NCI-H1417 treated with DMSO at 0.1 percent for 48 hours (cell line): ENCODE measurements around the gene UBR1.
"Not testable (repeated sequence)": the region's sequence is repeated elsewhere in the genome, so short reads cannot be mapped to it uniquely, and the experiment has no call there.

Experiments used
- DNase-seq: peaks from one replicate; lab custom pipeline; 2025; lab: John Stamatoyannopoulos, UW

Gene UBR1

DNA sequence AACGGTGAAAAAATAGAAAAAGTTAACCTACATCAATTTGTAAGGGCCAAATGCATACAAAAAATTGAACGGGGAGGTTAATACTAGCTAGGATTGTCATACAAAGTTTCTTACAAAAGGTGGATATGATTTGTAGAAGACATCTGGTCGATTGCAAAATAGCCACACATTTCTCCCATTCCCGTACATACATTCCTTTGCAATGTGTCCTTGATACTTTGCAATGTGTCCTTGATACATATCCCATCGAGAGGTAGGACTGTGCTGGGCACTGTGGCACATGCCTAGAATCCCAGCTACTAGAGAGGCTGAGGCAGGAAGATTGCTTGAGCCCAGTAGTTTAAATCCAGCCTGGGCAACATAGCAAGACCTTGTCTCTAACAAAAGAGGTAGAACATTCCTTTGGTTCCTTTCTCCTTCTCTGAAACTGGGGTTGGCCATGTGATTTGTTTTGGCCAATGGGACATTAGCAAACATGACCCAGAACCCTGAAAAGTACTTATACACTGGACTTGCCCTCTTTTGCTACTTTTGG lies 194.7 kb downstream of the UBR1 start:
- DNase-seq = no peak

DNA sequence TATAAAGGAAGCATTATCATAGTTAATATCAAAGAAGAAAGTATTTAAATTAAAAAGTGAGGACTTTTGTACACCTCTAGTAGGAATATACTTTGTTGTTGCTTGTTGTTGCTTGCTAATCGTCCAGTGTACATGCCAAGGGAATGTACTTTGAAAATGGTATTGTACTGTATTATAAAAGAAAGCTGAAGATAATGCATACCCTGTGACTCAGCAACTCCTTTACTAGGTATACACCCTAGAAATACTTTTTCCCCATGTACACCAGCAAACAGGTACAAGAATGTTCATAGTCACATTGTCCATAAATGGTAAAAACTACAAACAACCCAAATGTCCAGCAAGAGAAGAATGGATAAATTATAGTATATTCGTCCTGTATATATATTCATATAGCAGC lies 197.3 kb downstream of the UBR1 start:
- no peak for DNase-seq

DNA sequence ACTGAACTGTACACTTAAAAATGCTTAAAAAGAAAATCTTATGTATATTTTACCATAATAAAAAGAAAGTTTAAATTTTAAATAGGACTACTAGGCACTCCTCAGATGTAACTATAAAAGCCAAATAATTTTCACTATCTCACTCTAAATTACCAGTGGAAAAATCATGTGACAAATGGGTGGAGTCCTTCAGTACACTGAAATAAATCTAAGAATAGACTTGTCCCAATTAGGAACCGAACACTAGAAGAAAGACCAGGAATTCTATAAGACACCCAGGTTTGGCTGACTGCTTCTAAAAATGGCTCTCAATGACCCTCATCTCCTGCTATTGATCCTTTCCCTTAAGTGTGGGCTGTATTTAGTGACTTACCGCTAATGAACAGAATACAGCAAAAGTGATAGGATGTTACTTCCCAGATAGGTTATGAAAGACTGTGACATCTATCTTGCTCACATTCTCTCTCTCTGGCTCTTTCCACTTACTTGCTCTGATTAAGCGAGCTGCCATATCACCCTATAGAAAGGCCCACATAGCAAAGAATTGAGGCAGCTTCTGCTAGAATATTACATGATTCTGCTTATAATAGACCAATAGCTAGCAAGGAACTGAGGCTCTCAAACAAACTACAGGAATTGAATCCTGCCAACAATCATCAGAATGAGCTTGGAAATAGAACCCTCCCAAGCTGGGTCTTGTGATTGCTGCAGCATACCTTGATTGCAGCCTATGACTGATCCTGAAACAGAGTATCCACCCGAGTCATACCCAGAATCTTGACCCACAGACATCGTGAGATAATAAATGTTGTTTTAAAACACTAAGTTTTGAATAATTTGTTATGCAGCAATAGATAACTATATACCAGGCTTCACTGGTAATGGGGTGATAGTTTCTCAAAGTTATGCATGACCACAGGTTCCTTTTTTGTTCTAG lies 202.2 kb downstream of the UBR1 start:
- DNase-seq = no peak

DNA sequence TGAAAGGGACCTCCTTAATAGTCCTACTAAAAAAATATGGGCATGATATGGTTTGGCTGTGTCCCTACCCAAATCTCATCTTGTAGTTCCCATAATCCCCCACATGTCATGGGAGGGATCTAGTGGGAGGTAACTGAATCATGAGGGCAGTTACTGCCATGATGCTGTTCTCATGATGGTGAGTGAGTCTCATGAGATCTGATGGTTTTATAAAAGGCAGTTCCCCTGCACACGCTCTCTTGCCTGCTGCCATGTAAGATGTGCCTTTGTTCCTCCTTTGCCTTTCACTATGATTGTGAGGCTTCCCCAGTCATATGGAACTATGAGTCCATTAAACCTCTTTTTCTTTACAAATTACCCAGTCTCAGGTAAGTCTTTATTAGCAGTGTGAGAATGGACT lies 211.9 kb downstream of the UBR1 start:
- not testable (repeated sequence) for DNase-seq
